ENCODE results near the gene BOK. TPM values are rescaled to one million over a fixed set of nuclear protein-coding genes. Genes with fewer than 3 reads are reported as not detected.

BOK gene
- total RNA-seq, 1 experiment from 2014 or later = 41.5 TPM

- POLR2A ChIA-PET = interaction anchor here (1.0 kb wide), 1 partner anchor 9 kb away, joined by 4 read pairs; no protein-coding TSS in a partner anchor
- peak; percentile 61 for ATAC-seq
Observed at GRCh38 chr2:241559323-241560161, 997 bp downstream of the BOK start.

More at GRCh38 chr2:241559323-241560161, 997 bp downstream of the BOK start:
- no TSS peak for BruUV-seq (replicated peaks)
- no peaks in the 10 kb centered on the region for H4K20me1 ChIP-seq (ENCODE audit: insufficient read depth)
- no peak overlapping the region for H2AFZ ChIP-seq (ENCODE audit: low read depth, low read length, poor library complexity, severe bottlenecking)
- no peaks in the 10 kb centered on the region for H3K9me3 ChIP-seq (ENCODE audit: control insufficient read depth in 1 of 2, insufficient read depth in 1 of 2, low read depth in 1 of 2, low read length in 2 of 2)
- H3K79me2 ChIP-seq (ENCODE audit: insufficient read depth, low read length) = peaks cover 40% of the 10 kb centered on the region
- peak overlapping the region; percentile 87 for H3K9ac ChIP-seq (ENCODE audit: low read length)
- intact Hi-C loops (cut with micrococcal nuclease) = loop anchor here (5.0 to 10.0 kb wide), 3 partner anchors 78 to 325 kb away; partner anchors contain the start of genes ATG4B, FARP2 and THAP4
- H3K27ac ChIP-seq (ENCODE audit: low read depth, low read length) = peak overlapping the region; percentile 95
- H3K4me1 ChIP-seq (ENCODE audit: control insufficient read depth in 1 of 2, insufficient read depth in 2 of 2, low read length in 2 of 2) = peaks cover 29 to 63% of the 10 kb centered on the region in 2 experiments; a peak in 3 of 4 replicates
- DNase-seq (ENCODE audit: low read depth, low spot score) = no peak
- ChIA-PET CTCF (interaction anchor here (0.6 to 1.5 kb wide), 2 partner anchors 143 to 993 kb away, joined by 3 read pairs; partner anchors contain the start of gene ING5), RAD21 (ENCODE audit: low non-redundant PET in 1 of 2, low total read pairs in 2 of 2, uncharacterized antibody in 2 of 2, unreplicated experiment in 2 of 2) (interaction anchor here in 1 of 2 experiments (1.0 kb wide), 1 partner anchor 143 kb away, joined by 3 read pairs; the partner anchor contains the start of gene ING5)
- H3K9me2 ChIP-seq (ENCODE audit: insufficient read depth) = no peaks in the 10 kb centered on the region
- TF ChIP-seq POLR2AphosphoS5 (IDR thresholded peaks at IDR 0.05; ENCODE audit: low read depth, low read length) (peak; percentile 60), MAX (IDR thresholded peaks at IDR 0.05) (no peak), CBX3 (IDR thresholded peaks at IDR 0.05; ENCODE audit: low read depth) (no peak), ZNF274 (IDR thresholded peaks at IDR 0.05; ENCODE audit: low read depth, low read length) (no peak), ZFX (IDR thresholded peaks at IDR 0.05) (peak; percentile 73)
- TF ChIP-seq, protein P1, sequence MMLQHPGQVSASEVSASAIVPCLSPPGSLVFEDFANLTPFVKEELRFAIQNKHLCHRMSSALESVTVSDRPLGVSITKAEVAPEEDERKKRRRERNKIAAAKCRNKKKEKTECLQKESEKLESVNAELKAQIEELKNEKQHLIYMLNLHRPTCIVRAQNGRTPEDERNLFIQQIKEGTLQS (IDR thresholded peaks at IDR 0.05) = no peak
- TF ChIP-seq, protein P2, sequence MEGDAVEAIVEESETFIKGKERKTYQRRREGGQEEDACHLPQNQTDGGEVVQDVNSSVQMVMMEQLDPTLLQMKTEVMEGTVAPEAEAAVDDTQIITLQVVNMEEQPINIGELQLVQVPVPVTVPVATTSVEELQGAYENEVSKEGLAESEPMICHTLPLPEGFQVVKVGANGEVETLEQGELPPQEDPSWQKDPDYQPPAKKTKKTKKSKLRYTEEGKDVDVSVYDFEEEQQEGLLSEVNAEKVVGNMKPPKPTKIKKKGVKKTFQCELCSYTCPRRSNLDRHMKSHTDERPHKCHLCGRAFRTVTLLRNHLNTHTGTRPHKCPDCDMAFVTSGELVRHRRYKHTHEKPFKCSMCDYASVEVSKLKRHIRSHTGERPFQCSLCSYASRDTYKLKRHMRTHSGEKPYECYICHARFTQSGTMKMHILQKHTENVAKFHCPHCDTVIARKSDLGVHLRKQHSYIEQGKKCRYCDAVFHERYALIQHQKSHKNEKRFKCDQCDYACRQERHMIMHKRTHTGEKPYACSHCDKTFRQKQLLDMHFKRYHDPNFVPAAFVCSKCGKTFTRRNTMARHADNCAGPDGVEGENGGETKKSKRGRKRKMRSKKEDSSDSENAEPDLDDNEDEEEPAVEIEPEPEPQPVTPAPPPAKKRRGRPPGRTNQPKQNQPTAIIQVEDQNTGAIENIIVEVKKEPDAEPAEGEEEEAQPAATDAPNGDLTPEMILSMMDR (IDR thresholded peaks at IDR 0.05 in 2 of 3, conservative IDR thresholded peaks at IDR 0.05 in 1 of 3; ENCODE audit: borderline replicate concordance in 1 of 3, insufficient read depth in 1 of 3, low read depth in 2 of 3, low read length in 2 of 3) = no peak
- no peaks in the 10 kb centered on the region for H3K27me3 ChIP-seq (ENCODE audit: insufficient read depth, low read length)
- peaks cover 4 to 13% of the 10 kb centered on the region in 2 experiments; a peak in 3 of 4 replicates for H3K36me3 ChIP-seq (ENCODE audit: control insufficient read depth in 1 of 2, insufficient read depth in 2 of 2, low read length in 2 of 2)
- peak overlapping the region; percentile 97 for H3K4me2 ChIP-seq (ENCODE audit: low read length)
- H3K4me3 ChIP-seq (replicated peaks in 1 of 2; ENCODE audit: low read depth in 1 of 2, low read length in 2 of 2) = peak overlapping the region; percentile 67 to 79

Measured in HCT116 (cell line).